Stomach (tissue), 4 donors: ENCODE results near the gene ZNF276.

Source experiments
- POLR2A ChIP-seq, 4 donors: fragments of 450-650 bp; IDR thresholded peaks; one replicate each; pipeline ENCODE4 v1.6.1; 2016; ENCODE audit warnings: antibody characterized with exemption in 4 of 4, control low read depth in 2 of 4, mild to moderate bottlenecking in 1 of 4, moderate library complexity in 1 of 4
- TF ChIP-seq, protein P1 (sequence below), 7 experiments: fragments of 450-650 bp in 4 of 7; fragments of 200-600 bp in 3 of 7; sonication (generic) in 3 of 7; IDR thresholded peaks; one replicate each; pipeline ENCODE4 v1.5.1; 2016 to 2019; ENCODE audit warnings: antibody characterized with exemption in 7 of 7, control low read depth in 2 of 7, mild to moderate bottlenecking in 1 of 7

DNA sequence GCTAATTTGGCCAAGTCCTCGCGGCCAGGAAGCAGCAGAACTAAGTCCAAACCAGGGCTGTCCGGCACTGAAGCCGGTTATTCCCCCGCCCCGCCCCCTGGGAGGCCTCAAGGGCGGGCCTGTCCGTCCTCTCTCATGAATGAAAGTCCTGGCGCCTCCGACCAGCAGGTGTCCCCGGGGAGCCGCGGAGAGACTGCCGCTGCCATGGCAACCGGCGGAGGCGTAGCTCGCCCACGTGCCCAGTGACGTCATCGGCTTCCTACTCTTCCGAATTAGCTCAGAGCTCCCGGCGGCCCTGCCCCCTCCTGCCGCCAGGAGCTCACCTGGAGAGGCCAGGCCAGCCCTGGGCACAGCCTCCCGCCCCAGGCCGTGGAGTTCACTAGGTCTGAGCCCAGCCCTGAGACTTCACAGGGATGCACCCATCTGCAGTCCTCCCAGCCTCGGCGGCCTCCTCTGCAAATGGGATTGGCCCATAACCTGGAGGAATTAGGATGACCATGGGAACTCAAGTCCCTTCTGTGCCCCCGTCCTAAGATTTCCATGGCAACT is 21.2 kb upstream of the ZNF276 start:
- no peak for TF ChIP-seq POLR2A (IDR thresholded peaks at IDR 0.05)
- TF ChIP-seq, protein P1, sequence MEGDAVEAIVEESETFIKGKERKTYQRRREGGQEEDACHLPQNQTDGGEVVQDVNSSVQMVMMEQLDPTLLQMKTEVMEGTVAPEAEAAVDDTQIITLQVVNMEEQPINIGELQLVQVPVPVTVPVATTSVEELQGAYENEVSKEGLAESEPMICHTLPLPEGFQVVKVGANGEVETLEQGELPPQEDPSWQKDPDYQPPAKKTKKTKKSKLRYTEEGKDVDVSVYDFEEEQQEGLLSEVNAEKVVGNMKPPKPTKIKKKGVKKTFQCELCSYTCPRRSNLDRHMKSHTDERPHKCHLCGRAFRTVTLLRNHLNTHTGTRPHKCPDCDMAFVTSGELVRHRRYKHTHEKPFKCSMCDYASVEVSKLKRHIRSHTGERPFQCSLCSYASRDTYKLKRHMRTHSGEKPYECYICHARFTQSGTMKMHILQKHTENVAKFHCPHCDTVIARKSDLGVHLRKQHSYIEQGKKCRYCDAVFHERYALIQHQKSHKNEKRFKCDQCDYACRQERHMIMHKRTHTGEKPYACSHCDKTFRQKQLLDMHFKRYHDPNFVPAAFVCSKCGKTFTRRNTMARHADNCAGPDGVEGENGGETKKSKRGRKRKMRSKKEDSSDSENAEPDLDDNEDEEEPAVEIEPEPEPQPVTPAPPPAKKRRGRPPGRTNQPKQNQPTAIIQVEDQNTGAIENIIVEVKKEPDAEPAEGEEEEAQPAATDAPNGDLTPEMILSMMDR (IDR thresholded peaks at IDR 0.05) = peak in 6 of 7 experiments; percentile 43 to 91 (median 76)
